Activated naive CD4-positive, alpha-beta T cell treated with anti-CD3 and anti-CD28 coated beads for 36 hours (primary cell): ENCODE results near the gene PLCG1. TPM values are rescaled to one million over a fixed set of nuclear protein-coding genes. Genes with fewer than 3 reads are reported as not detected.

Experiments
- CTCF ChIA-PET: fragments of 350-600 bp; sonication (Branson Sonifier 250); formaldehyde crosslinking; loops from one replicate; lab custom pipeline; 2021; ENCODE audit warnings: antibody characterized with exemption; lab: Charles Lee
- DNase-seq: peaks from one replicate; pipeline ENCODE4 v3.0.0-alpha.2; 2020
- H3K27ac Mint-ChIP-seq: one replicate; pipeline ENCODE4 v1.8.0; 2021; ENCODE audit warnings: mild to moderate bottlenecking, mixed read lengths
- H3K27me3 Mint-ChIP-seq: one replicate; pipeline ENCODE4 v1.8.0; 2021; ENCODE audit warnings: low read depth, mixed read lengths
- H3K36me3 Mint-ChIP-seq: one replicate; pipeline ENCODE4 v1.8.0; 2021; ENCODE audit warnings: low read depth, mixed read lengths
- H3K4me1 Mint-ChIP-seq: one replicate; pipeline ENCODE4 v1.8.0; 2021; ENCODE audit warnings: low read depth, mixed read lengths
- H3K4me3 Mint-ChIP-seq: one replicate; pipeline ENCODE4 v1.8.0; 2021; ENCODE audit warnings: mild to moderate bottlenecking, moderate library complexity, mixed read lengths
- H3K9me3 Mint-ChIP-seq: one replicate; pipeline ENCODE4 v1.8.0; 2021; ENCODE audit warnings: mixed read lengths
- intact Hi-C: fragments of 100-400 bp; cut with micrococcal nuclease; formaldehyde crosslinking; loops from one replicate; pipeline ENCODE4 v1.15.1; 2023
- total RNA-seq, 2 experiments: library from RNA; stranded (reverse); gene quantifications; one replicate each; pipeline ENCODE4 v1.2.3, GENCODE V29; 2021

The PLCG1 gene
- total RNA-seq, 2 experiments from 2014 or later: 117 to 136 TPM

GRCh38 chr20:41187668-41188067, 50.3 kb downstream of the PLCG1 start:
- CTCF ChIA-PET: interaction anchor here (1.1 to 1.4 kb wide), 3 partner anchors 9 to 52 kb away, joined by 3 to 4 read pairs (median 3); no protein-coding TSS in a partner anchor
- no peak overlapping the region for H3K4me3 Mint-ChIP-seq
- no peaks in the 10 kb centered on the region for H3K4me1 Mint-ChIP-seq
- H3K9me3 Mint-ChIP-seq: peaks cover 3% of the 10 kb centered on the region
- DNase-seq: no peak
- no peaks in the 10 kb centered on the region for H3K27me3 Mint-ChIP-seq
- intact Hi-C loops: no loop called here
- H3K27ac Mint-ChIP-seq: no peak overlapping the region
- peaks cover 10% of the 10 kb centered on the region for H3K36me3 Mint-ChIP-seq

DNA sequence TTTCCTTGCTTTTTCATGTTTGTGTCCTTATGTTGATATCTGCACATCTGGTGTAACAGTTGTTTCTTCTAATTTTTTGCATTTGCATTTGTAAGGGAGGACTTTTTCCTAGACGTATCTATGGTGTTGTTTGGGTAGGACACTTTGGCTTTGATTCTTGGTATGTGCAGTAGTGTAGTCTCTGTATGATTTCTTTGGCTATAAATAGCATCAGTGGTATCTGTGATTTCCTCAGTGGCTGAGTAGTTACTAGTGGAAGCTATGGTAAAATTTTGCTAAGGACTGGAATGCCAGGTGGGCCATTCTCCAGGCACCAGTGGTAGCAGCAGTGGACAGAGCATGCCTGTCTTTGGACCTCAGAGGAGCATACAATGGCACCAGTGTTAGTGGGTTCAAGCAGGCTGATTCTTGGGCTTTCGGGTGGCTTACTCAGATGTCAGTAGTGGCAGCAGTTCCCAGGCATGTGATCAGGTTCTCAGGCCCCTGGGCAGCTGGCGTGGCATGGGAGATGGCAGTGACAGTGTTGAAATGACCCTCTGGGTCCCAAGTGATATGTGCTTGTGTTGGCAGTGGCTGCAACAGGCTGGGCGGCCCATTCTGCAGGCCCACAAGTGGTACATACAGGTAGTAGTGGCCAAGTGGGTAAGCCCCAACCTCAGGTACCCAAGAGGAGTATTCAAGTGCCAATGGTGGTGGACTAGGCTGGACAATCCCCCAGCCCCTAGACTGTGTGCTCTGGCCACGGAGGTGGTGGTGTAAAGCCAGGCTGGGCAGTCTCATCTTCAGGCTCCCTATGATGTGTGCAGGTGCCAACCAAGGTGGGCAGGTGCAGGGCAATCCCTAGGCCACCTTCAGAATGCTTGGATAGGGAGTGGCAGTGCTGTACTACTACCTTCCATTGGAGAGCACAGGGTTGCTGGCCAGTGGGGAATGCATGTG, 54.5 kb downstream of the PLCG1 start:
- Mint-ChIP-seq H3K9me3 (peaks cover 3% of the 10 kb centered on the region), H3K4me1 (peaks cover 14% of the 10 kb centered on the region), H3K4me3 (no peak overlapping the region), H3K27ac (no peak overlapping the region), H3K36me3 (peaks cover 13% of the 10 kb centered on the region), H3K27me3 (no peaks in the 10 kb centered on the region)
- CTCF ChIA-PET: no interaction called here
- intact Hi-C loops: no loop called here
- DNase-seq: no peak

DNA sequence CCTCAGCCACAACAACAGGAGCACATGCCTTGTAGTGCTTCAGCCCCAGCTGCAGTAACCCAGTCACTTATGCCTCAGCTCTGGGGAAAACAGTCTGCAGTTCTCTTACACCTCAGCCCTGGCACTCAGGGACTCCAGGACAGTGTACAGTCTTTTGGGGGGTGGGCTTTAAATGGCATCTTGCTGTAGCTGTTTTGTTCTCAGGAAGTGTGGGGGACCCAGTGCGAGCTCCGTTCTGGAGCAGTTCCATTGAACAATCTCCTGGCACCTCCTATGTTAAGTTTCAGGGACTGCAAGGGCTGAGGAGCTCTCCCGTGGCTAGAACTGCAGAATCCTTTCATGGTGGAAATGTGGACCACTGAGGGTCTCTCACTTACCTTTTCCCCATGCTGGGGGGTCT, 55.2 kb downstream of the PLCG1 start:
- CTCF ChIA-PET: interaction anchor here (1.3 kb wide), 1 partner anchor 15 kb away, joined by 3 read pairs; no protein-coding TSS in a partner anchor
- Mint-ChIP-seq H3K36me3 (peaks cover 13% of the 10 kb centered on the region), H3K4me1 (peaks cover 14% of the 10 kb centered on the region), H3K4me3 (no peak overlapping the region), H3K27me3 (no peaks in the 10 kb centered on the region), H3K9me3 (peaks cover 3% of the 10 kb centered on the region), H3K27ac (no peak overlapping the region)
- no peak for DNase-seq
- intact Hi-C loops: no loop called here

DNA sequence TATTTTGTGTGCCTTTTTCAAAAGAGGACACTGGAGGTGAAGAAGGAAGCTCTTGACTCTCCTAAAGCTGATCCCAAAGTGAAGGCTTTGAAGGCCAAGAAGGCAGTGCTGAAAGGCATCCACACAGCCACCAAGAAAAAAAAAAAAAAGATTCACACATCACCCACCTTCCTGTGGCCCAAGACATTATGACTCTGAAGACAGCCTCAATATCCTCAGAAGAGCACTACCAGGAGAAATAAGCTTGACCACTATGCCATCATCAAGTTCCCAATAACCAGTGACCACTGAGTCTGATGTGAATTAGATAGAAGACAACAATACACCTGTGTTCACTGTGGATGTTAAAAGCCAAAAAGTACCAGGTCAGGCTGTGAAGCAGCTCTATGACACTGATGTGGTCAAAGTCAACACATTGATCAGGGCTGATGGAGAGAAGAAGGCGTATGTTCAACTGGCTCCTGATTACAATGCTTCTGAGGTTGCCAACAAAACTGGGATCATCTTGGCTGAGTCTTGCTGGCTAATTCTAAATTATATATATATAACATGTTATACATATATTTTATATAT, 59.4 kb downstream of the PLCG1 start:
- H3K4me1 Mint-ChIP-seq: peaks cover 14% of the 10 kb centered on the region
- no peaks in the 10 kb centered on the region for H3K27me3 Mint-ChIP-seq
- CTCF ChIA-PET: interaction anchor here (0.9 to 1.4 kb wide), 2 partner anchors 61 to 75 kb away, joined by 3 to 6 read pairs; no protein-coding TSS in a partner anchor
- DNase-seq: no peak
- no peak overlapping the region for H3K4me3 Mint-ChIP-seq
- intact Hi-C loops: no loop called here
- H3K36me3 Mint-ChIP-seq: peaks cover 17% of the 10 kb centered on the region
- H3K9me3 Mint-ChIP-seq: peaks cover 8% of the 10 kb centered on the region
- no peak overlapping the region for H3K27ac Mint-ChIP-seq

- Mint-ChIP-seq H3K4me1 (peaks cover 14% of the 10 kb centered on the region), H3K9me3 (peaks cover 8% of the 10 kb centered on the region), H3K27me3 (no peaks in the 10 kb centered on the region), H3K4me3 (no peak overlapping the region), H3K27ac (no peak overlapping the region), H3K36me3 (peaks cover 20% of the 10 kb centered on the region)
- intact Hi-C loops: no loop called here
- no peak for DNase-seq
- CTCF ChIA-PET: no interaction called here
Observed at GRCh38 chr20:41198443-41198842, 61.1 kb downstream of the PLCG1 start.

DNA sequence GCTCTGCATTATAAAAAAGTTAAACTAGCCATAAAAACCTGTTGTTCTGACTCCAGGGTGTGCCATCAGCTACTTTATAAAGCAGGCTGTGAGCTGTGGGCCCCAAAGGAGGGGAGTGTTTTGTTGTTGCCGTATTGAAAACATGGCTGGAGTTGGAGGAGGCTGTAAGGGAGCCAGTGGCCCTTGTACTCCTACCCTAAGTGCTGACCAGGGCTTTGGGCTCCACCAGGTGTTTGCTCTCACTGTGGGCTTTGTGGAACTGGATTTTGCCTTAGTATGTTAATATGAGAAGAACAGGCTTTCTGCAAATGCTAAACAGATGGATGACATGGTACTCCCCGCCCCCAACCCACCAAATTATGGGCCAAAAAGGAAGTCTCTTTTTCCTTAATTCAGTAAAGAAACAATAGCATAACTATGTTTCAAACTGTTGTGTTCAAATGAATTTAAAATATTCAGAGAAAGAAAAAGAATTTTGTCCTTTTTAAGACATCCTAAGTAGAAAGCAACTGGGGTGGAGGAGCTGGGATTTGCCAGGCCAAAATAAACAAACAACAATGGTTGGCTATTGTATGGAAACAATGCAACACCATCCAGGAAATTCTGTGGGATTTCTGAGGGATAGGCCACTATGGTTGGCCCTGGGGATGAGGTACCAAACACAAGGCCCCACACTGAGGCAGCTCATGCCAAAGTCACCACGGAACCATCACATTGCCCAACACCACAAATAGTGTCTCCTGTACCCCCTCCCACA, 63.3 kb downstream of the PLCG1 start:
- no peak overlapping the region for H3K27ac Mint-ChIP-seq
- no peak for DNase-seq
- peaks cover 8% of the 10 kb centered on the region for H3K9me3 Mint-ChIP-seq
- H3K36me3 Mint-ChIP-seq: peaks cover 28% of the 10 kb centered on the region
- H3K4me1 Mint-ChIP-seq: peaks cover 4% of the 10 kb centered on the region
- intact Hi-C loops: no loop called here
- CTCF ChIA-PET: interaction anchor here (0.7 to 2.3 kb wide), 2 partner anchors 66 to 131 kb away, joined by 3 to 7 read pairs; no protein-coding TSS in a partner anchor
- H3K27me3 Mint-ChIP-seq: no peaks in the 10 kb centered on the region
- H3K4me3 Mint-ChIP-seq: no peak overlapping the region

GRCh38 chr20:41201760-41202159, 64.4 kb downstream of the PLCG1 start:
- no peak overlapping the region for H3K27ac Mint-ChIP-seq

GRCh38 chr20:41202426-41202825, 65.1 kb downstream of the PLCG1 start:
- no peaks in the 10 kb centered on the region for H3K27me3 Mint-ChIP-seq
- H3K9me3 Mint-ChIP-seq: peaks cover 8% of the 10 kb centered on the region
- DNase-seq: no peak
- no peak overlapping the region for H3K4me3 Mint-ChIP-seq
- CTCF ChIA-PET: interaction anchor here (2.3 kb wide), 1 partner anchor 68 kb away, joined by 7 read pairs; no protein-coding TSS in a partner anchor
- intact Hi-C loops: no loop called here
- no peak overlapping the region for H3K27ac Mint-ChIP-seq
- H3K4me1 Mint-ChIP-seq: no peaks in the 10 kb centered on the region
- peaks cover 28% of the 10 kb centered on the region for H3K36me3 Mint-ChIP-seq

More at GRCh38 chr20:41201760-41202159, 64.4 kb downstream of the PLCG1 start:
- intact Hi-C loops: no loop called here
- H3K27me3 Mint-ChIP-seq: no peaks in the 10 kb centered on the region
- DNase-seq: no peak
- H3K4me3 Mint-ChIP-seq: no peak overlapping the region
- CTCF ChIA-PET: interaction anchor here (2.3 kb wide), 1 partner anchor 67 kb away, joined by 7 read pairs; no protein-coding TSS in a partner anchor
- peaks cover 28% of the 10 kb centered on the region for H3K36me3 Mint-ChIP-seq
- peaks cover 8% of the 10 kb centered on the region for H3K9me3 Mint-ChIP-seq
- H3K4me1 Mint-ChIP-seq: no peaks in the 10 kb centered on the region

GRCh38 chr20:41203660-41204059, 66.3 kb downstream of the PLCG1 start:
- DNase-seq: no peak
- peaks cover 6% of the 10 kb centered on the region for H3K9me3 Mint-ChIP-seq
- CTCF ChIA-PET: no interaction called here
- H3K4me1 Mint-ChIP-seq: no peaks in the 10 kb centered on the region
- H3K4me3 Mint-ChIP-seq: no peak overlapping the region
- no peak overlapping the region for H3K27ac Mint-ChIP-seq
- H3K27me3 Mint-ChIP-seq: no peaks in the 10 kb centered on the region
- intact Hi-C loops: no loop called here
- peaks cover 26% of the 10 kb centered on the region for H3K36me3 Mint-ChIP-seq

DNA sequence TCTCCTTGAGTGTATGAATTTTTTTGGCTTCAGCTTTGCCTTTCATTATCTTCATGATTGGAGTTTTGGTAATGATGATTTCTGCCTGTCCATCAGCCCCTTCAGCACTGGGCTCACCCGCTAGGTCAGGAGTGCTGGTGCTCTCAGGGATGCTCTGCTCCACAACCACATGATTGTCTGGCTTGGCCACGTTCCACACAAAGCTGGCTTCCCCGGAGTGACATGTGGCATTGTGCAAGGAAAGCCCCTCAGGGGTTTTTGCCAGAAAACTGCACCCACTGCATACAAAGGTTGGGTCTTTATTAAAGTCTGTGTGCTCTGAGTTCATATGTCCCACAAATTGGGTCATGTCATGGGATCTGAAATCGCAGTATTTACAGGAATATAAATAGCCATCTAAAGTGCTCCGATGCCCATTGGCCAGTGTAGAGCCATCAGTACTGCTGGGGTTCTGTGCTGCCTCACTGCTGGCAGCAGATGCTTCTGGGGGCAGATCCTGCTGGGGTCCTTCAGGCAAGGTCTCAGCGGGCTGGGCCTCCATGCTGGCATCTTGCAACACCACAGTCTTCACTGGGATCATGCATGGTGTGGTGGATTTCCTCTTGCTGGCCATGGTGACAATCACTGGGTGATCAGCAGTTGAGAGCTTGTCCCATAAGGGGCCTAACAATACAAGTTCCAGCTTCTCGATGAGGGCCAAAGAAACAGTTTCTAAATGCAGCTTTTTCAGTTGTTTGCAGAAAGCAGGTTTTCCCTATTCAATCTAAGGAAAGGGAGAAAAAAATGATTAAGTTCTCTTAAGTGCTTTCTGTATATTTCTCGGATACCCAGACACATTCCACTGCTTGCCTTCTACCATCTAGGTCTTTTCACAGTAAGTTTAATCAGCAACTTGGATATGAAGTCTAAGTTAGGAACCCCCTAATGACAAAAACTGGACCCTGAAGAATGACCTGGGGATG, 67.2 kb downstream of the PLCG1 start:
- DNase-seq: no peak
- Mint-ChIP-seq H3K4me3 (no peak overlapping the region), H3K27ac (no peak overlapping the region), H3K36me3 (peaks cover 20% of the 10 kb centered on the region), H3K27me3 (no peaks in the 10 kb centered on the region), H3K9me3 (peaks cover 2% of the 10 kb centered on the region), H3K4me1 (no peaks in the 10 kb centered on the region)
- intact Hi-C loops: no loop called here
- CTCF ChIA-PET: interaction anchor here (1.0 kb wide), 1 partner anchor 70 kb away, joined by 3 read pairs; no protein-coding TSS in a partner anchor

GRCh38 chr20:41205313-41205712, 68.0 kb downstream of the PLCG1 start:
- CTCF ChIA-PET: interaction anchor here (1.0 kb wide), 1 partner anchor 71 kb away, joined by 3 read pairs; no protein-coding TSS in a partner anchor
- intact Hi-C loops: no loop called here
- no peaks in the 10 kb centered on the region for H3K4me1 Mint-ChIP-seq
- no peaks in the 10 kb centered on the region for H3K27me3 Mint-ChIP-seq
- peaks cover 16% of the 10 kb centered on the region for H3K36me3 Mint-ChIP-seq
- DNase-seq: no peak
- peaks cover 2% of the 10 kb centered on the region for H3K9me3 Mint-ChIP-seq
- H3K27ac Mint-ChIP-seq: no peak overlapping the region
- H3K4me3 Mint-ChIP-seq: no peak overlapping the region
